DOHH2 (cell line): Measurements from ENCODE around the gene TNFAIP6.

Source experiments
- CTCF ChIP-seq: fragments of 200-600 bp; sonication (generic); IDR thresholded peaks from one replicate; pipeline ENCODE4 v1.5.1; 2014; ENCODE audit warnings: antibody characterized with exemption, mild to moderate bottlenecking, low read depth, low read length; ENCODE audit not compliant: poor library complexity, severe bottlenecking
- EZH2phosphoT487 ChIP-seq: fragments of 200-600 bp; sonication (generic); IDR thresholded peaks from 2 replicates; pipeline ENCODE4 v1.6.1; 2017; ENCODE audit warnings: borderline replicate concordance, mild to moderate bottlenecking, antibody characterized with exemption, low read length, moderate library complexity, mixed read lengths

- TF ChIP-seq CTCF, result no peak
- no peak for TF ChIP-seq EZH2phosphoT487
These were observed 24.3 kb upstream of the TNFAIP6 start for GRCh38 chr2:151333083-151333482.
